ENCODE results near the gene ABCC6. TPM values are rescaled to one million over a fixed set of nuclear protein-coding genes. Genes with fewer than 3 reads are reported as not detected.

ABCC6 gene
- total RNA-seq, 6 experiments from 2014 or later = 54.9 to 115 (median 97.1) TPM

DNA sequence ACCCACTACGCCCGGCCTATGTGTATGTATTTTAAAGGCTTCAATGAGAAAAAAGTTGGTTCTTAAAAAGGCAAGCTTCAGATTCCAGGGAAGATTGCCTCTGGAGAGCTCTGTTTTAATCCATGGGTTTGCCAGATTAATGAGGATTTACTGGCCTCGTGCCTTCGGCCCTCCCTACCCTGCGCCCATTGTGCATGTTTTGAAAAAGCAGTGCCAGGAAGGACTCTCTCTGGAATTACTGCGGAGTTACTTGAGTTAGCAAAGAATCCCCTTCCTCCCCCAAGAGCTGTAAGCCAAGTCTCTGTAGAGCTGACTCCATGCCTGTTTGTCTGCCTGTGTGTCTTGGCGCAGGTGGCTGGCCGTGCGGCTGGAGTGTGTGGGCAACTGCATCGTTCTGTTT, 98.9 kb downstream of the ABCC6 start:
- no peak for TF ChIP-seq POLR2A (IDR thresholded peaks at IDR 0.05)
- TF ChIP-seq, protein P1, sequence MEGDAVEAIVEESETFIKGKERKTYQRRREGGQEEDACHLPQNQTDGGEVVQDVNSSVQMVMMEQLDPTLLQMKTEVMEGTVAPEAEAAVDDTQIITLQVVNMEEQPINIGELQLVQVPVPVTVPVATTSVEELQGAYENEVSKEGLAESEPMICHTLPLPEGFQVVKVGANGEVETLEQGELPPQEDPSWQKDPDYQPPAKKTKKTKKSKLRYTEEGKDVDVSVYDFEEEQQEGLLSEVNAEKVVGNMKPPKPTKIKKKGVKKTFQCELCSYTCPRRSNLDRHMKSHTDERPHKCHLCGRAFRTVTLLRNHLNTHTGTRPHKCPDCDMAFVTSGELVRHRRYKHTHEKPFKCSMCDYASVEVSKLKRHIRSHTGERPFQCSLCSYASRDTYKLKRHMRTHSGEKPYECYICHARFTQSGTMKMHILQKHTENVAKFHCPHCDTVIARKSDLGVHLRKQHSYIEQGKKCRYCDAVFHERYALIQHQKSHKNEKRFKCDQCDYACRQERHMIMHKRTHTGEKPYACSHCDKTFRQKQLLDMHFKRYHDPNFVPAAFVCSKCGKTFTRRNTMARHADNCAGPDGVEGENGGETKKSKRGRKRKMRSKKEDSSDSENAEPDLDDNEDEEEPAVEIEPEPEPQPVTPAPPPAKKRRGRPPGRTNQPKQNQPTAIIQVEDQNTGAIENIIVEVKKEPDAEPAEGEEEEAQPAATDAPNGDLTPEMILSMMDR (IDR thresholded peaks at IDR 0.05) = no peak
- H3K27me3 ChIP-seq = no peaks in the 10 kb centered on the region
- DNase-seq (no peak), ATAC-seq (no peak)
- no peak overlapping the region for H3K27ac ChIP-seq
- intact Hi-C loops (cut with DNase I) = loop anchor here (10.0 kb wide), 3 partner anchors 250 to 350 kb away; no protein-coding TSS in a partner anchor
- no peaks in the 10 kb centered on the region for H3K9me3 ChIP-seq
- no peaks in the 10 kb centered on the region for H3K4me1 ChIP-seq
- no peak overlapping the region for H3K4me3 ChIP-seq
- H3K36me3 ChIP-seq = no peaks in the 10 kb centered on the region
- 96% methylated on average over 5 of the region's 10 CpGs for WGBS (ENCODE audit: insufficient coverage, low coverage, low lambda C conversion rate, missing lambda C conversion rate)

DNA sequence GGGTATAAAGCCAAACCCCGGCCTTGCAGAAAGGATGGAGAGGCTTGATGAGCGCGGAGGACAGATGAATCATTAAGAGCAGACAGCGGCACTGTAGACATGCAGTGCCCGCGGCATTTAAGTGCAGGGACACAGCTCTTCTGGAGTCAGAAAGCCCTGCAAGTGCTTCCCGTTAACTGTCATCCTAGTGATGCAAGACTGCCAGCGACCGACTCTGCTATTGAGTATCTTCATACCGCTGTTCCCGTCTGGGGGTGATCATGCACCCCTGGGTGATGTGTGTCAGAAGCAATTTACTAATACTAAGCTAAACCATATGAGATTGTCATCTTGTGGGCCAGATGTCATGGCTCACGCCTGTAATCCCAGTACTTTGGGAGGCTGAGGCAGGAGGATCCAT, 101.0 kb downstream of the ABCC6 start:
- intact Hi-C loops (cut with DNase I) = loop anchor here (10.0 kb wide), 3 partner anchors 247 to 347 kb away; no protein-coding TSS in a partner anchor
- Histone ChIP-seq H3K4me1 (no peaks in the 10 kb centered on the region), H3K36me3 (no peaks in the 10 kb centered on the region), H3K9me3 (no peaks in the 10 kb centered on the region), H3K4me3 (no peak overlapping the region), H3K27me3 (no peaks in the 10 kb centered on the region), H3K27ac (no peak overlapping the region)
- TF ChIP-seq POLR2A (IDR thresholded peaks at IDR 0.05) = no peak
- TF ChIP-seq, protein P1 (IDR thresholded peaks at IDR 0.05) = no peak
- WGBS (ENCODE audit: insufficient coverage, low coverage, low lambda C conversion rate, missing lambda C conversion rate) = 80% methylated on average over 2 of the region's 12 CpGs
- ATAC-seq = no peak
- DNase-seq = no peak

DNA sequence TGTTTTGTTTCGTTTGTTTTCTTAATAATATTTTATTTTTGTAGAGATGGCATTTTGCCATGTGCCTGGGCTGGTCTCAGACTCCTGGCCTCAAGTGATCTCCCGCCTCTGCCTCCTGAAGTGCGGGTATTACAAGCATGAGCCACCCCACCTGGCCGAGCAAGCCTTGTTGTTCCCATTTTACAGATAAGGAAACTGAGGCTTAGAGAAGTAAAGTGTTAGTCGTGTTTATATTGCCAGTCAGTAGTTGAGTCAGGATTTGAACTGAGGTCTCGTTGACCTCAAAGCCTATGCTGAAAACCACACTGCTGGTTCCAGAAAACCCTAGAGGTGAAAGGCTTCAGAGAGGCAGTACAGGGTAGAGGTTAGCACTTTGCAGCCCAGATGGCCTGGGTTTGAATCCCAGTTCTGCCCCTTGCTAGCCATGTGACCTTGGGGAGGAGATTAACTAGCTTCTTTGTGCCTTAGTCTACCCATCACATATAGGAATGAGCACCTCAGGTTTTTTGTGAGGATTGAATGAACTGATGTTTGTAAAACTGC, 102.0 kb downstream of the ABCC6 start:
- no peaks in the 10 kb centered on the region for H3K27me3 ChIP-seq
- no peak overlapping the region for H3K4me3 ChIP-seq
- no peak overlapping the region for H3K27ac ChIP-seq
- H3K4me1 ChIP-seq = no peaks in the 10 kb centered on the region
- intact Hi-C loops (cut with DNase I) = loop anchor here (10.0 kb wide), 3 partner anchors 246 to 346 kb away; no protein-coding TSS in a partner anchor
- no peaks in the 10 kb centered on the region for H3K36me3 ChIP-seq
- no peaks in the 10 kb centered on the region for H3K9me3 ChIP-seq
- WGBS (ENCODE audit: insufficient coverage, low coverage, low lambda C conversion rate, missing lambda C conversion rate) = 63% methylated on average over 6 of the region's 6 CpGs
- TF ChIP-seq, protein P1 (IDR thresholded peaks at IDR 0.05) = no peak
- TF ChIP-seq POLR2A (IDR thresholded peaks at IDR 0.05) = no peak
- ATAC-seq (no peak), DNase-seq (no peak)

DNA sequence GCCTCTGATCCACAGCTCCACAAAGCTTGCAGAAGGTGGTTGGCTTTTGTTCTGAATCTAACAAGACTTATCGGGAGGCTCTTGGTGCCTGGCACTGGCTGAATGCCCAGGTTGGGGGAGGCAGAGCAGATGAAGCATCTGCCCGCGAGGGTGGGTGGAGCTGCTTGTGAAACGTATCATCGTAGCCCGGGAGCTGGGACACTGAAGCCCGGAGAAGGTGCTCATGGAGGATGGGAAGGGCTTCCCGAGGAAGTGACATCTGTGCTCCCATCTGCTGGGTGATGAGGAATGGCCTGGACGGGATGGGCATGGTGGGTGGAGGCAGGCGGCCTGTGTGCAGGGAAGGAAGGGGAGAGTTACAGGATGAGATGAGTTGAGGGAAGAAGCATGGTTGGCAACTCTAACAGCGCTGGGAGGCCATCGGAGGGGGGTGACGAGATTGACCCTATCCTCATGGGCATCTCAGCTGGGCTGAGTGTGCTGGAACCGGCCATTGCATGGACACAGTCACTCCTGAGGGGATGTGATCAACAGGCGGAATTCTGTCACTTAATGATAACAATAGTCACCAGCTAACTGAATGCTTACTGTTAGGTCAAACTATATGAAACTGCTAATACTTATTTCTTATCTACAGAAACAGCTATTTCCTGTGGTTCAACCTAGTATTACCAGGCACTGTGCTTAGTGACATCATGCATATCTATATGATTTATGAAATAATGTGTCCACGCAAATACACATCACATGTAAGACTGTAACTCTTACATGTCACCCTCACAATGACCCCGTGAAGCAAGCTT, 102.7 kb downstream of the ABCC6 start:
- intact Hi-C loops (cut with DNase I) = loop anchor here (10.0 kb wide), 3 partner anchors 246 to 346 kb away; no protein-coding TSS in a partner anchor
- Histone ChIP-seq H3K27ac (no peak overlapping the region), H3K4me1 (no peaks in the 10 kb centered on the region), H3K4me3 (no peak overlapping the region), H3K36me3 (no peaks in the 10 kb centered on the region), H3K27me3 (no peaks in the 10 kb centered on the region), H3K9me3 (no peaks in the 10 kb centered on the region)
- TF ChIP-seq POLR2A (IDR thresholded peaks at IDR 0.05) = no peak
- TF ChIP-seq, protein P1 (IDR thresholded peaks at IDR 0.05) = no peak
- no peak for DNase-seq
- WGBS (ENCODE audit: insufficient coverage, low coverage, low lambda C conversion rate, missing lambda C conversion rate) = 62% methylated on average over 16 of the region's 17 CpGs
- ATAC-seq = peak in 3 of 4 donors; percentile 12 to 56 (median 40)
